H9 (cell line): Measurements from ENCODE around the gene RAB15. TPM values are rescaled to one million over a fixed set of nuclear protein-coding genes. Genes with fewer than 3 reads are reported as not detected.

Experiments used
- DNase-seq: peaks from one replicate; pipeline ENCODE4 v3.0.0-alpha.2; 2017
- H2AFZ ChIP-seq: one replicate; pipeline ENCODE4 v1.6.1; 2013; ENCODE audit warnings: mild to moderate bottlenecking, low read length, control low read depth, moderate library complexity
- H2AK5ac ChIP-seq: 2 replicates; pipeline ENCODE4 v1.6.1; 2013; ENCODE audit warnings: low read length, control low read depth, mixed read lengths; ENCODE audit not compliant: insufficient read length
- H2BK120ac ChIP-seq: one replicate; pipeline ENCODE4 v1.6.1; 2013; ENCODE audit warnings: low read depth, mild to moderate bottlenecking, low read length, control low read depth, inconsistent platforms; ENCODE audit not compliant: poor library complexity, severe bottlenecking
- H2BK12ac ChIP-seq: 2 replicates; pipeline ENCODE4 v1.6.1; 2013; ENCODE audit warnings: low read length, control low read depth, mixed read lengths, low read depth; ENCODE audit not compliant: insufficient read length
- H2BK15ac ChIP-seq: 2 replicates; pipeline ENCODE4 v1.6.1; 2013; ENCODE audit warnings: low read depth, low read length, control low read depth
- H2BK20ac ChIP-seq: one replicate; pipeline ENCODE4 v1.6.1; 2013; ENCODE audit warnings: low read depth, mild to moderate bottlenecking, low read length, control low read depth, inconsistent platforms; ENCODE audit not compliant: poor library complexity, severe bottlenecking
- H2BK5ac ChIP-seq: 2 replicates; pipeline ENCODE4 v1.6.1; 2013; ENCODE audit warnings: low read length, control low read depth, mixed read lengths; ENCODE audit not compliant: insufficient read length
- H3K14ac ChIP-seq: 2 replicates; pipeline ENCODE4 v1.6.1; 2013; ENCODE audit warnings: low read length, control low read depth; ENCODE audit not compliant: insufficient read depth
- H3K18ac ChIP-seq: 2 replicates; pipeline ENCODE4 v1.6.1; 2013; ENCODE audit warnings: low read depth, mild to moderate bottlenecking, mixed read lengths, low read length, control low read depth; ENCODE audit not compliant: insufficient read length
- H3K23ac ChIP-seq: 2 replicates; pipeline ENCODE4 v1.6.1; 2013; ENCODE audit warnings: low read length, control low read depth, mixed read lengths, low read depth; ENCODE audit not compliant: insufficient read length
- H3K23me2 ChIP-seq: 2 replicates; pipeline ENCODE4 v1.6.1; 2013; ENCODE audit warnings: low read depth, mild to moderate bottlenecking, mixed read lengths, low read length, control low read depth; ENCODE audit not compliant: insufficient read length, poor library complexity, severe bottlenecking
- H3K27ac ChIP-seq: 2 replicates; pipeline ENCODE4 v1.5.1; 2013; ENCODE audit warnings: low read length, control low read depth, mixed read lengths, low read depth; ENCODE audit not compliant: insufficient read length
- H3K27me3 ChIP-seq: 2 replicates; pipeline ENCODE4 v1.6.1; 2013; ENCODE audit warnings: low read length, control low read depth, inconsistent platforms; ENCODE audit not compliant: insufficient read depth
- H3K4ac ChIP-seq: 2 replicates; pipeline ENCODE4 v1.6.1; 2013; ENCODE audit warnings: low read depth, mild to moderate bottlenecking, control low read depth, inconsistent platforms, low read length, moderate library complexity
- H3K4me1 ChIP-seq: 2 replicates; pipeline ENCODE4 v1.6.1; 2013; ENCODE audit warnings: low read length, control low read depth, inconsistent platforms; ENCODE audit not compliant: insufficient read depth
- H3K4me2 ChIP-seq: 2 replicates; pipeline ENCODE4 v1.6.1; 2013; ENCODE audit warnings: low read length, control low read depth, mixed read lengths; ENCODE audit not compliant: insufficient read length, insufficient read depth
- H3K56ac ChIP-seq: 2 replicates; pipeline ENCODE4 v1.6.1; 2013; ENCODE audit warnings: low read depth, mild to moderate bottlenecking, mixed read lengths, low read length, control low read depth; ENCODE audit not compliant: insufficient read length
- H3K79me1 ChIP-seq: 2 replicates; pipeline ENCODE4 v1.6.1; 2013; ENCODE audit warnings: low read depth, mild to moderate bottlenecking, moderate library complexity, low read length, control low read depth, inconsistent platforms; ENCODE audit not compliant: insufficient read depth, poor library complexity, severe bottlenecking
- H3K79me2 ChIP-seq: 2 replicates; pipeline ENCODE4 v1.6.1; 2013; ENCODE audit warnings: low read length, control low read depth, inconsistent platforms; ENCODE audit not compliant: insufficient read depth
- H3K9ac ChIP-seq: 2 replicates; pipeline ENCODE4 v1.6.1; 2013; ENCODE audit warnings: low read length, control low read depth, mixed read lengths; ENCODE audit not compliant: insufficient read length; ENCODE audit errors: extremely low read depth
- H3K9me3 ChIP-seq: one replicate; pipeline ENCODE4 v1.6.1; 2013; ENCODE audit warnings: low read depth, low read length, inconsistent platforms; ENCODE audit not compliant: control insufficient read depth
- H3T11ph ChIP-seq: one replicate; pipeline ENCODE4 v1.6.1; 2013; ENCODE audit warnings: mild to moderate bottlenecking, low read length, control low read depth, inconsistent platforms
- H4K20me1 ChIP-seq: one replicate; pipeline ENCODE4 v1.6.1; 2013; ENCODE audit not compliant: control insufficient read depth, insufficient read length, insufficient read depth
- H4K5ac ChIP-seq: 2 replicates; pipeline ENCODE4 v1.6.1; 2013; ENCODE audit warnings: low read depth, mild to moderate bottlenecking, mixed read lengths, low read length, control low read depth; ENCODE audit not compliant: insufficient read length
- H4K8ac ChIP-seq: replicated peaks from 2 replicates; pipeline ENCODE4 v1.6.1; 2013; ENCODE audit warnings: low read length, control low read depth, mixed read lengths, low read depth; ENCODE audit not compliant: insufficient read length
- H4K91ac ChIP-seq: 2 replicates; pipeline ENCODE4 v1.6.1; 2013; ENCODE audit warnings: low read depth, mild to moderate bottlenecking, moderate library complexity, mixed read lengths, low read length, control low read depth; ENCODE audit not compliant: insufficient read length
- H3K27ac Mint-ChIP-seq, 3 experiments: 2 replicates in 2 of 3; 3 replicates in 1 of 3; pipeline ENCODE4 v1.8.0; 2020 to 2021; ENCODE audit warnings: mixed read lengths in 3 of 3, mild to moderate bottlenecking in 1 of 3, moderate library complexity in 1 of 3
- H3K27me3 Mint-ChIP-seq: 2 replicates; pipeline ENCODE4 v1.8.0; 2021; ENCODE audit warnings: low read depth, mild to moderate bottlenecking, moderate library complexity, mixed read lengths
- H3K36me3 Mint-ChIP-seq, 3 experiments: 2 replicates in 2 of 3; 3 replicates in 1 of 3; pipeline ENCODE4 v1.8.0; 2020 to 2021; ENCODE audit warnings: low read depth in 3 of 3, mixed read lengths in 3 of 3; ENCODE audit not compliant: insufficient read depth in 1 of 3
- H3K4me1 Mint-ChIP-seq, 2 experiments: 2 replicates each; pipeline ENCODE4 v1.8.0; 2020; ENCODE audit warnings: mixed read lengths in 2 of 2
- H3K4me3 Mint-ChIP-seq, 2 experiments: 2 replicates in 1 of 2; 3 replicates in 1 of 2; pipeline ENCODE4 v1.8.0; 2020 to 2021; ENCODE audit warnings: mild to moderate bottlenecking in 2 of 2, mixed read lengths in 2 of 2, moderate library complexity in 1 of 2
- H3K9me3 Mint-ChIP-seq, 2 experiments: 2 replicates in 1 of 2; 3 replicates in 1 of 2; pipeline ENCODE4 v1.8.0; 2020; ENCODE audit warnings: mild to moderate bottlenecking in 2 of 2, mixed read lengths in 2 of 2, moderate library complexity in 1 of 2
- CTCF ChIP-seq: fragments of 200-600 bp; sonication (generic); conservative IDR thresholded peaks from 3 replicates; pipeline ENCODE4 v1.8.0; 2021; ENCODE audit warnings: antibody characterized with exemption, mild to moderate bottlenecking
- WGBS: extraction: QIAGEN DNeasy Blood & Tissue Kit; methylation state at CpG from one replicate; pipeline ENCODE4 v1.1.7; 2013; ENCODE audit warnings: missing lambda C conversion rate, low lambda C conversion rate, mixed read lengths; ENCODE audit not compliant: insufficient read length; ENCODE audit errors: extremely low coverage; 5-methylcytosine and 5-hydroxymethylcytosine counted together
- total RNA-seq: library from RNA; stranded (reverse); gene quantifications from 2 replicates; pipeline ENCODE4 v1.2.1, GENCODE V29; 2021

The RAB15 gene
- total RNA-seq, 1 experiment from 2014 or later: 54.3 TPM

DNA sequence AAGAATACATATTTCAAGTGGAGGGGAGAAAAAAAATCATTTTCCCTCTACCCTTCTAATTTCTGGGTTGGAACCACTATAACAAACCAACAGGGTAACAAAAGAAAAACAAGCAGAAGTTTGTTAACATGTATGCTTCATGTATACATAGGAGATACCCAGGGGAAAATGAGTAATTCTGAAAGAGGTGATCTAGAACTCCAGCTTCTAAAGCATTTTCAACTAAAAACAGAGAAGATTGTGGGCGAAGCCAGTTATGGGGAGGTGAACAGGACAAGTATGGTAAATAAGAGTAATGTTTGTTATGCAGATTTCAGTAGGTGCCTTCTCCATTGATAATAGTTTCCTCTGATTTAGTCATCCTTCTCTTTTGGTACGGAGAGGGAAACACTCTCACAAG, 31.3 kb upstream of the RAB15 start:
- Histone ChIP-seq H4K20me1 (no peaks in the 10 kb centered on the region), H2BK12ac (no peak overlapping the region), H3K79me2 (no peaks in the 10 kb centered on the region), H3K4me1 (peaks cover 6% of the 10 kb centered on the region), H3K23me2 (no peaks in the 10 kb centered on the region), H3K79me1 (no peaks in the 10 kb centered on the region), H3K27me3 (no peaks in the 10 kb centered on the region), H3K9me3 (no peaks in the 10 kb centered on the region), H3K9ac (no peak overlapping the region), H2AFZ (no peak overlapping the region), H3K56ac (no peak overlapping the region), H2BK15ac (no peak overlapping the region), H2BK5ac (no peak overlapping the region), H2AK5ac (no peak overlapping the region), H4K8ac (no peak overlapping the region), H2BK120ac (no peak overlapping the region), H3K4me2 (no peak overlapping the region), H4K5ac (no peak overlapping the region), H3K4ac (no peak overlapping the region), H3K18ac (no peak overlapping the region), H3T11ph (no peak overlapping the region), H3K23ac (no peak overlapping the region), H3K27ac (no peak overlapping the region), H2BK20ac (no peak overlapping the region), H4K91ac (no peak overlapping the region), H3K14ac (no peak overlapping the region)
- TF ChIP-seq CTCF: no peak
- DNase-seq: no peak
- Mint-ChIP-seq H3K36me3 (peaks cover 0 to 14% (median 0%) of the 10 kb centered on the region in 3 experiments; a peak in 1 of 7 replicates), H3K27me3 (no peaks in the 10 kb centered on the region), H3K4me3 (no peak overlapping the region), H3K4me1 (peaks cover 19 to 32% of the 10 kb centered on the region in 2 experiments), H3K9me3 (no peaks in the 10 kb centered on the region), H3K27ac (no peak overlapping the region)
- WGBS: no CpG with 5 or more reads among the region's 2 CpGs
